ENCODE data around the gene MKX.

The MKX gene

DNA sequence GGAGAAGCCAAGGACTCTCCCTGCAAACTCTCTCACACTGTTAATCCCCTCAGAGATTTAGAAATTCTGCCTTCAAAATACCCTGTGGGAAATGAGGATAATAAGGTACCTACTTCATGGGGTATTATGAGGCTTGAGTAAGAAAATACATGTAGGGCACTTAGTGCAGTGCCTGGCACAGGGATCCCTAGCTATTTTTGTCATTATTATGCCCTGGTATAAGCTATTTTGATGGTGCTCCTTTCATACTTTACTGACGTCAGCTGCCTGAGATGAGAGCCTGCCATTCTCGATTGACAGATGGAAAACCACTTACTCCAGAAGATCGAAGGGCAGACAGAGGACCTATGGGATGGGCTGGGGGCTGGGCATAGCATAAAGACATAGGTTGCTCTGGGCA is 30.1 kb downstream of the MKX start:
- peak overlapping the region; percentile 63 to 75 for H3K27ac ChIP-seq
- intact Hi-C loops (cut with DNase I; ENCODE audit: low total_unique reads) = loop anchor here (10.0 kb wide), 1 partner anchor 161 kb away; no protein-coding TSS in a partner anchor

GRCh38 chr10:27714349-27714748 is 31.3 kb downstream of the MKX start:
- no peak for DNase-seq
- Histone ChIP-seq H3K36me3 (no peaks in the 10 kb centered on the region), H3K4me3 (peak overlapping the region; percentile 33 to 37), H3K27me3 (no peaks in the 10 kb centered on the region), H3K27ac (peak overlapping the region; percentile 63 to 75), H3K9me3 (no peaks in the 10 kb centered on the region), H3K4me1 (peaks cover 0 to 51% (median 13%) of the 10 kb centered on the region in 4 donors)
- no peak for TF ChIP-seq CTCF (IDR thresholded peaks at IDR 0.05)
- intact Hi-C loops (cut with DNase I; ENCODE audit: low total_unique reads) = loop anchor here (10.0 kb wide), 1 partner anchor 160 kb away; no protein-coding TSS in a partner anchor

More for the DNA sequence above, 30.1 kb downstream of the MKX start:
- no peaks in the 10 kb centered on the region for H3K9me3 ChIP-seq
- DNase-seq = no peak
- H3K27me3 ChIP-seq = no peaks in the 10 kb centered on the region
- H3K36me3 ChIP-seq = no peaks in the 10 kb centered on the region
- no peak overlapping the region for H3K4me3 ChIP-seq
- TF ChIP-seq CTCF (IDR thresholded peaks at IDR 0.05) = no peak
- peaks cover 0 to 59% (median 13%) of the 10 kb centered on the region in 4 donors for H3K4me1 ChIP-seq

DNA sequence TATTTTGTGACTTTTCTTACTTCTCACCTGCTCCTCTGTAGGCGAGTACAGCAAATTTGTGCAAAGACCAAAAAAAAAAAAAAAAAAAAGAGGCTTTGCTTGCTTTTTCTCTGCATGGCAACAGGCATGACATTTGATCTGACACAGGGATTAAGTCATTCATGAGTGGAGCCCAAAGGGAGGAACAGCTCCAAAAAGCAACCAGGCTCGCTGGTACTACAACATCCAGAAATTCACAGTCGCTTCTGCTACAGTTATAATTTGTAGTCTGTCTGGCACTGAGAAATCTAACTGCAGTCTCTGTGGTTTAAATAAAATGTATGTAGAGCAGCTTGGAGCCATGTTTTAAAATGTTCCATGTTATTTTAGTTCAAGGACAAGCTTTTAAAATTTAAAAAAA is 31.7 kb downstream of the MKX start:
- Histone ChIP-seq H3K4me3 (peak overlapping the region; percentile 33 to 37), H3K9me3 (no peaks in the 10 kb centered on the region), H3K27ac (peak overlapping the region; percentile 63 to 75), H3K4me1 (peaks cover 0 to 50% (median 13%) of the 10 kb centered on the region in 4 donors), H3K36me3 (no peaks in the 10 kb centered on the region), H3K27me3 (no peaks in the 10 kb centered on the region)
- TF ChIP-seq CTCF (IDR thresholded peaks at IDR 0.05) = no peak
- no peak for DNase-seq
- intact Hi-C loops (cut with DNase I; ENCODE audit: low total_unique reads) = loop anchor here (10.0 kb wide), 1 partner anchor 159 kb away; no protein-coding TSS in a partner anchor

- intact Hi-C loops (cut with DNase I; ENCODE audit: low total_unique reads) = loop anchor here (10.0 kb wide), 1 partner anchor 155 kb away; no protein-coding TSS in a partner anchor
- H3K27ac ChIP-seq = no peak overlapping the region
- no peak for DNase-seq
Measured at GRCh38 chr10:27710014-27710413, 35.6 kb downstream of the MKX start.

GRCh38 chr10:27709304-27709703 is 36.3 kb downstream of the MKX start:
- Histone ChIP-seq H3K36me3 (no peaks in the 10 kb centered on the region), H3K9me3 (no peaks in the 10 kb centered on the region), H3K4me1 (peaks cover 0 to 24% (median 2%) of the 10 kb centered on the region in 4 donors), H3K27ac (no peak overlapping the region), H3K4me3 (no peak overlapping the region), H3K27me3 (no peaks in the 10 kb centered on the region)
- TF ChIP-seq CTCF (IDR thresholded peaks at IDR 0.05) = no peak
- intact Hi-C loops (cut with DNase I; ENCODE audit: low total_unique reads) = no loop called here
- DNase-seq = no peak

More at GRCh38 chr10:27710014-27710413, 35.6 kb downstream of the MKX start:
- Histone ChIP-seq H3K36me3 (no peaks in the 10 kb centered on the region), H3K4me1 (peaks cover 0 to 31% (median 7%) of the 10 kb centered on the region in 4 donors), H3K27me3 (no peaks in the 10 kb centered on the region), H3K9me3 (no peaks in the 10 kb centered on the region), H3K4me3 (no peak overlapping the region)
- TF ChIP-seq CTCF (IDR thresholded peaks at IDR 0.05) = no peak

Measured in tibial artery (tissue), 4 donors.